GM12864 (cell line): Measurements from ENCODE around the gene SYTL5.

Experiments used
- DNase-seq: peaks from one replicate; pipeline ENCODE4 v3.0.0-alpha.2; 2011; ENCODE audit warnings: low read depth
- H3K4me3 ChIP-seq: 2 replicates; pipeline ENCODE4 v1.5.1; 2011; ENCODE audit warnings: mild to moderate bottlenecking, low read depth, low read length, control low read depth
- TF ChIP-seq, protein P1 (sequence below): IDR thresholded peaks from 2 replicates; pipeline ENCODE4 v1.5.1; 2011; ENCODE audit warnings: low read depth, mild to moderate bottlenecking, moderate library complexity, low read length, control low read depth, inconsistent platforms; ENCODE audit errors: missing control alignments

Gene SYTL5

DNA sequence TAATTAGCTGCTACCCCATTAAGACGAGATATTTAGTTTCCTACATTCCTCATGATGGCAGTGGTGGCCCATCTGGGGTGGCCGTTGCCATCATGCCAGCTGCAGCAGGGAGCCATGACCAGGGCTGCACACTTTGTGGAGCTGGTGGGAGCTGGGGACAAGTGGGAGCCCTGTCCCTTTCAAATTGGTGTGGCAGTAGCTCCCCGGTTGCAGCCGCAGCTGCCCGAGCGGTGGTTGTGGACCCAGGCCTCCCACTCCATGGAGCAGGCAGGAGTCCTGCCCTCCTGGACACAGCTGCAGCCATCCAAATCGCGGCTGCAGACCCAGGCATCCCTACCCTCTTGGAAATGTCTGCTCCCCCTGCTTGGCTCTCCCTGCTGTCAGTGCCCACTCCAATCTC lies 9.3 kb upstream of the SYTL5 start:
- no peak for DNase-seq
- TF ChIP-seq, protein P1, sequence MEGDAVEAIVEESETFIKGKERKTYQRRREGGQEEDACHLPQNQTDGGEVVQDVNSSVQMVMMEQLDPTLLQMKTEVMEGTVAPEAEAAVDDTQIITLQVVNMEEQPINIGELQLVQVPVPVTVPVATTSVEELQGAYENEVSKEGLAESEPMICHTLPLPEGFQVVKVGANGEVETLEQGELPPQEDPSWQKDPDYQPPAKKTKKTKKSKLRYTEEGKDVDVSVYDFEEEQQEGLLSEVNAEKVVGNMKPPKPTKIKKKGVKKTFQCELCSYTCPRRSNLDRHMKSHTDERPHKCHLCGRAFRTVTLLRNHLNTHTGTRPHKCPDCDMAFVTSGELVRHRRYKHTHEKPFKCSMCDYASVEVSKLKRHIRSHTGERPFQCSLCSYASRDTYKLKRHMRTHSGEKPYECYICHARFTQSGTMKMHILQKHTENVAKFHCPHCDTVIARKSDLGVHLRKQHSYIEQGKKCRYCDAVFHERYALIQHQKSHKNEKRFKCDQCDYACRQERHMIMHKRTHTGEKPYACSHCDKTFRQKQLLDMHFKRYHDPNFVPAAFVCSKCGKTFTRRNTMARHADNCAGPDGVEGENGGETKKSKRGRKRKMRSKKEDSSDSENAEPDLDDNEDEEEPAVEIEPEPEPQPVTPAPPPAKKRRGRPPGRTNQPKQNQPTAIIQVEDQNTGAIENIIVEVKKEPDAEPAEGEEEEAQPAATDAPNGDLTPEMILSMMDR, result no peak
- H3K4me3 ChIP-seq, result no peak overlapping the region

DNA sequence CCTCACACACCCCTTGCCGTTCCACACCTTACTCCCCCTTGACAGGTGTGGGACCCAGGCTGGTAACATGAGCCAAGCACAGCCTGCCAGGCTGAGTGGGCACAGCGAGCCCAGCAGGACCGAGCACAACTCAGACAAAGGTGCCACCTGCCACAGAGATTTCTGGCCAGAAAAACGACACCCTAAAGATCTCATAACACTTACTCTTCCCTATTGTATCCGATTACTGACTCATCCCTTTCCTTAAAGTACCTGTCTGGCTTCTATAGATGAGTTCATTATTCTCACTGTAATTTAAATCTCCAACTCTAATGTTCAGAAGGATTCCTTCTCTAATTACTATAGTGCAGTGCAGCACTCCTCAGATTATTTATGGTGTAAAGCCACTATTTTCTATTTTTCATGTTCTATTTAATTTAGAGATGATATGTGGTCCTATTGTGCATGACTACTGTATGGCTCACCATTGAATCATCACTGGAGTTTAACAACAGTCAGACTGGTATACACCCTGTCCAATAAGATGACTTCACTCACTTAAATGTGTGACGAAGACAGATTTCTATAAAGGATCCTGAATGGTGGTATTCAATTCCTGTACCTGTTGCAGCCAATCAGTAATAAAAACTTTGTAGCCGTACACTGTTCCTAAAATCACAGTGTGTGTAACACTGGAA lies 7.6 kb upstream of the SYTL5 start:
- no peak overlapping the region for H3K4me3 ChIP-seq
- DNase-seq, result no peak
- TF ChIP-seq, protein P1, result no peak

DNA sequence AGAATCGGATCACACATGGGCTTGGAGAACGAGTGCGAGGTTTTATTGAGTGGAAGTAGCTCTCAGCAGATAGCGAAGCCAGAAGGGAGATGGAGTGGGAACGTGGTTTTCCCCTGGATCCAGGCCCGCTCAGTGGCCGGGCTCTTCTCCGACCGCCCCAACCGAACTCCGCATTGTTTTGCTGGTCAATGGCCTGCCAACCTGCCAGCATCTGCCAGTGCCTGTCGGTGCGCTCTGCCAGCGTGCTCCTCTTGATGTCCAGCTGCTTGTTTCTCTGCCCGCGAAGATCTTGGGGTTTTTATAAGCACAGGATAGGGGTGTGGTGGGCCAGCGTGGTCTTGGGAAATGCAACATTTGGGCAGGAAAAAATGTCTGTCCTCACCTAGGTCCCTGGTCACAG lies 5.6 kb upstream of the SYTL5 start:
- H3K4me3 ChIP-seq, result no peak overlapping the region
- no peak for DNase-seq
- TF ChIP-seq, protein P1, result no peak

DNA sequence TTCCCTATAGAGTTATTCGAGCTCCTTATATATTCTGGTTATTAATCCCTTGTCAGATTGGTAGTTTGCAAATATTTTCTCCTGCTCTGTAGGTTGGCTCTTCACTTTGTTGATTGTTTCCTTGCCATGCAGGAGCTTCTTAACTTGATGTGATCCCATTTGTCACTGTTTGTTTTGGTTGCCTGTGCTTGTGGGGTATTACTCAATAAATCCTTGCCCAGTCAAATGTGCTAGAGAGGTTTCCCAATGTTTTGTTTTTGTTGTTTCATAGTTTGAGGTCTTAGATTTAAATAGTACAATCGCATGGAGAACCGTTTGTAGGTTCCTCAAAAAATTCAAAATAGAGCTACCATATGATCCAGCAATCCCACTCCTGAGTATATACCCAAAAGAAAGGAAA lies 2.3 kb upstream of the SYTL5 start:
- TF ChIP-seq, protein P1, result no peak
- DNase-seq, result no peak
- H3K4me3 ChIP-seq, result no peak overlapping the region

DNA sequence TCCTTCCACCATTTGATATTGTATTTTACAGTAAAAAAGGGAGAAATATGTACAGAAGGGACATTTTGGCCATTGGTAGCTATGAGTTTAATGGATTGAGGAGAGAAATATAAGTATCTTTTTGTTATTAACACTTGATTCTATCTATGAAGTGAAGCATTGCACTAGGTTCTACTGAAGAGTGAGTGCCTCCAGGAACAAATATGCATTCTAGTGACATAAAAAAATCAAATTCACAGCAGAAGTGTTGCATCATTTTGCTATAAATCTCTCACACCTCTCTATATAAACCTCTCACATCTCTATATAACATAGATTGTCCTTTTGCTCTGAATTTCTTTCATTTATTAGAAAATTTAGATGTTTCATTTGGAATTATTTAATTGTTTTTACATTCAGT lies 425 bp downstream of the SYTL5 start:
- TF ChIP-seq, protein P1, result no peak
- H3K4me3 ChIP-seq, result no peak overlapping the region
- DNase-seq, result no peak

DNA sequence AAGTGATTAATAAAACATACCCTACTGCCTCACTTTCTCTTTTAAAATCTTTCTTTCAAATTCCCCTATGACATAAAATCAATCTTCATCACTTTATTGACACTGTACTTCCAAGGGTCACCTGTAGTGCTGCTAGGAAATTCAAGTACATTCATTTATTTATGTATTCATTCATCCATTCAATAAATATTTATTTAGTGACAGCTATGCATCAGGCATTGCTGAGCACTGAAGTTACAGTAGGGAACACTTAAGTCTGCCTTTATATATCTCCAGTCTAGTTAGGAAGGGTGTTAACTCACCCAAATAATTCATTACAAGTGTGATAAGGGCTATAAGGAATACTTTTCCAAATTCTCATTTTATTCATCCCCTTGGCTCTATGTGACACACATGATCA lies 2.3 kb downstream of the SYTL5 start:
- no peak for DNase-seq
- H3K4me3 ChIP-seq, result no peak overlapping the region
- TF ChIP-seq, protein P1, result no peak

DNA sequence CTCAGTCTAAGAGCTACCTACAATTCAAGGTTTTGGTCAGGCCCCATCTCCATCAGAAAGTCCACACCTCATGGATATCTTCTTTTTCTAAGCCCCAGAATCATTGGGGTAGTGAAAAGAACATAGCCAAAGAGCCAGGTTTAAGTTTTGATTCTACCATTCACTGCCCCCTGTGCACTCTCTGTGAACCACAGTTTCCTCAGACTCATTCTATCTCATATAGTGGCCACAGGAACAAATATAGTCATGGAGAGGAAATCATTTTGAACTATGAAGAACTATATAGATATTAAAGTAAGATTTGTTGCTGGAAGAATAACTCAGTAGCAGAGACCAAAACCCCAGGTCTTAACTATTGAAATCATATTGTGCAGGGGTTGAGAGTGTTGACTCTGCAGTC lies 3.3 kb downstream of the SYTL5 start:
- TF ChIP-seq, protein P1, result no peak
- no peak overlapping the region for H3K4me3 ChIP-seq
- DNase-seq, result no peak
